HEK293 (cell line): Measurements from ENCODE around the gene C22orf39.

Source experiments
- CTCF ChIA-PET: fragments of 350-600 bp; formaldehyde crosslinking; extraction: SDS; loops from one replicate; lab custom pipeline; 2021; ENCODE audit warnings: antibody characterized with exemption; lab: Yijun Ruan, JAX
- POLR2A ChIA-PET: fragments of 300-600 bp; formaldehyde crosslinking; extraction: SDS; loops from one replicate; lab custom pipeline; 2020; ENCODE audit warnings: antibody characterized with exemption, inconsistent platforms; lab: Yijun Ruan, JAX
- H3K27ac ChIP-seq: fragments of 200-500 bp; sonication (Bioruptor generic); 2 replicates; pipeline ENCODE4 v1.5.1; 2014; ENCODE audit warnings: low read depth, low read length, control low read depth, inconsistent platforms; ENCODE audit errors: extremely low read depth
- H3K36me3 ChIP-seq, 2 experiments: fragments of 200-500 bp in 1 of 2; sonication (Bioruptor generic) in 1 of 2; 1 replicate in 1 of 2; 2 replicates in 1 of 2; pipeline ENCODE4 v1.5.1; 2014 to 2017; ENCODE audit warnings: inconsistent platforms in 2 of 2, low read length in 2 of 2; ENCODE audit not compliant: control insufficient read depth in 2 of 2, insufficient read depth in 1 of 2
- H3K4me1 ChIP-seq: fragments of 200-500 bp; sonication (Bioruptor generic); 2 replicates; pipeline ENCODE4 v1.5.1; 2014; ENCODE audit warnings: mild to moderate bottlenecking, low read length, inconsistent platforms; ENCODE audit not compliant: control insufficient read depth, insufficient read depth
- H3K4me3 ChIP-seq: 2 replicates; pipeline ENCODE4 v1.5.1; 2011; ENCODE audit warnings: low read depth, mild to moderate bottlenecking, control low read depth, low read length, moderate library complexity
- H3K9me3 ChIP-seq: fragments of 200-500 bp; sonication (Bioruptor generic); 2 replicates; pipeline ENCODE4 v1.5.1; 2014; ENCODE audit warnings: low read depth, low read length, inconsistent platforms; ENCODE audit not compliant: control insufficient read depth, insufficient read depth
- AEBP2 ChIP-seq: fragments of 450-650 bp; formaldehyde crosslinking; IDR thresholded peaks from 2 replicates; pipeline ENCODE4 v1.5.1; 2016; ENCODE audit warnings: missing biosample characterization, missing genetic modification characterization, borderline replicate concordance
- GLI2 ChIP-seq: fragments of 450-650 bp; formaldehyde crosslinking; IDR thresholded peaks from 2 replicates; pipeline ENCODE4; 2017; ENCODE audit warnings: missing biosample characterization, missing genetic modification characterization, low read depth, borderline replicate concordance
- GLIS1 ChIP-seq: fragments of 450-650 bp; formaldehyde crosslinking; IDR thresholded peaks from 2 replicates; pipeline ENCODE4 v1.5.1; 2016; ENCODE audit warnings: missing biosample characterization, missing genetic modification characterization
- KLF17 ChIP-seq: fragments of 450-650 bp; formaldehyde crosslinking; IDR thresholded peaks from 2 replicates; pipeline ENCODE4 v1.5.1; 2016; ENCODE audit warnings: missing biosample characterization, missing genetic modification characterization
- PBX3 ChIP-seq: sonication (generic); formaldehyde crosslinking; IDR thresholded peaks from 2 replicates; pipeline ENCODE4 v1.8.1; 2022; ENCODE audit warnings: mild to moderate bottlenecking, moderate library complexity, missing genetic modification reagents
- PRDM4 ChIP-seq: fragments of 450-650 bp; formaldehyde crosslinking; IDR thresholded peaks from 2 replicates; pipeline ENCODE4 v1.5.1; 2017; ENCODE audit warnings: missing biosample characterization, missing genetic modification characterization
- SCRT1 ChIP-seq: fragments of 450-650 bp; formaldehyde crosslinking; IDR thresholded peaks from 2 replicates; pipeline ENCODE4 v1.5.1; 2016; ENCODE audit warnings: missing biosample characterization, missing genetic modification characterization, borderline replicate concordance
- TCF7L2 ChIP-seq: IDR thresholded peaks from 2 replicates; pipeline ENCODE4 v1.6.1; 2011; ENCODE audit warnings: low read depth, mild to moderate bottlenecking, inconsistent platforms, low read length, moderate library complexity, borderline replicate concordance
- TRIM28 ChIP-seq: IDR thresholded peaks from 2 replicates; pipeline ENCODE4 v1.6.1; 2011; ENCODE audit warnings: low read length, control low read depth, borderline replicate concordance
- ZBTB7A ChIP-seq: fragments of 450-650 bp; formaldehyde crosslinking; IDR thresholded peaks from 2 replicates; pipeline ENCODE4 v1.5.1; 2016; ENCODE audit warnings: low read depth, missing biosample characterization, missing genetic modification characterization
- ZEB2 ChIP-seq: fragments of 450-650 bp; formaldehyde crosslinking; IDR thresholded peaks from 2 replicates; pipeline ENCODE4 v1.5.1; 2016; ENCODE audit warnings: missing biosample characterization, missing genetic modification characterization
- ZNF114 ChIP-seq: fragments of 450-650 bp; formaldehyde crosslinking; IDR thresholded peaks from 2 replicates; pipeline ENCODE4 v1.5.0; 2017; ENCODE audit warnings: missing biosample characterization, missing genetic modification characterization
- ZNF148 ChIP-seq: fragments of 450-650 bp; formaldehyde crosslinking; IDR thresholded peaks from 2 replicates; pipeline ENCODE4 v1.5.0; 2017; ENCODE audit warnings: missing biosample characterization, missing genetic modification characterization, borderline replicate concordance
- ZNF239 ChIP-seq: fragments of 450-650 bp; formaldehyde crosslinking; IDR thresholded peaks from 2 replicates; pipeline ENCODE4 v1.5.1; 2016; ENCODE audit warnings: missing biosample characterization, missing genetic modification characterization
- ZNF280D ChIP-seq: fragments of 450-650 bp; formaldehyde crosslinking; IDR thresholded peaks from 2 replicates; pipeline ENCODE4 v1.5.1; 2016; ENCODE audit warnings: missing biosample characterization, missing genetic modification characterization
- ZNF514 ChIP-seq: fragments of 450-650 bp; formaldehyde crosslinking; IDR thresholded peaks from 2 replicates; pipeline ENCODE4 v1.5.1; 2016; ENCODE audit warnings: missing biosample characterization, missing genetic modification characterization
- ZNF529 ChIP-seq: fragments of 450-650 bp; formaldehyde crosslinking; IDR thresholded peaks from 2 replicates; pipeline ENCODE4 v1.5.1; 2017; ENCODE audit warnings: missing genetic modification characterization, missing biosample characterization; ENCODE audit not compliant: insufficient replicate concordance
- ZNF621 ChIP-seq: fragments of 450-650 bp; formaldehyde crosslinking; IDR thresholded peaks from 2 replicates; pipeline ENCODE4 v1.5.1; 2017; ENCODE audit warnings: missing biosample characterization, missing genetic modification characterization
- ZNF658 ChIP-seq: fragments of 450-650 bp; formaldehyde crosslinking; IDR thresholded peaks from 2 replicates; pipeline ENCODE4; 2016; ENCODE audit warnings: missing biosample characterization, missing genetic modification characterization
- ZNF777 ChIP-seq: fragments of 450-650 bp; formaldehyde crosslinking; IDR thresholded peaks from 2 replicates; pipeline ENCODE4 v1.5.1; 2017; ENCODE audit warnings: missing biosample characterization, missing genetic modification characterization, borderline replicate concordance
- ZSCAN4 ChIP-seq: fragments of 450-650 bp; formaldehyde crosslinking; IDR thresholded peaks from 2 replicates; pipeline ENCODE4 v1.5.1; 2017; ENCODE audit warnings: missing biosample characterization, missing genetic modification characterization

Gene C22orf39

GRCh38 chr22:19480789-19481188 lies 33.3 kb upstream of the C22orf39 start:
- Histone ChIP-seq H3K4me3 (peak overlapping the region; percentile 92), H3K4me1 (no peaks in the 10 kb centered on the region), H3K27ac (no peak overlapping the region), H3K9me3 (no peaks in the 10 kb centered on the region), H3K36me3 (peaks cover 18 to 49% of the 10 kb centered on the region in 2 experiments)
- ChIA-PET CTCF (interaction anchor here (0.6 to 4.6 kb wide), 3 partner anchors 30 to 163 kb away, joined by 3 to 31 read pairs (median 3); no protein-coding TSS in a partner anchor), POLR2A (interaction anchor here (1.6 to 3.4 kb wide), 4 partner anchors 33 to 363 kb away, joined by 4 to 20 read pairs (median 8); partner anchors contain the start of genes C22orf39, CLTCL1 and SLC25A1)
- TF ChIP-seq GLI2 (tag by site-specific recombination) (no peak), KLF17 (tag by site-specific recombination) (no peak), ZNF777 (tag by site-specific recombination) (no peak), AEBP2 (tag by site-specific recombination) (no peak), PRDM4 (no peak), ZNF658 (tag by site-specific recombination) (no peak), ZBTB7A (no peak), ZNF621 (no peak), ZSCAN4 (tag by site-specific recombination) (no peak), SCRT1 (tag by site-specific recombination) (no peak), ZNF239 (tag by site-specific recombination) (no peak), ZNF514 (no peak), ZEB2 (tag by site-specific recombination) (no peak), TRIM28 (no peak), PBX3 (CRISPR knock-in tag) (no peak), ZNF529 (no peak)

GRCh38 chr22:19480173-19480568 lies 32.7 kb upstream of the C22orf39 start:
- Histone ChIP-seq H3K4me1 (no peaks in the 10 kb centered on the region), H3K9me3 (no peaks in the 10 kb centered on the region), H3K27ac (peak overlapping the region; percentile 86; the same call in 1 of the 2 replicates), H3K4me3 (peak overlapping the region; percentile 92), H3K36me3 (peaks cover 15 to 49% of the 10 kb centered on the region in 2 experiments)
- ChIA-PET CTCF (interaction anchor here (0.6 to 4.6 kb wide), 4 partner anchors 17 to 164 kb away, joined by 3 to 31 read pairs (median 3); no protein-coding TSS in a partner anchor), POLR2A (interaction anchor here (0.9 to 3.4 kb wide), 24 partner anchors 8 to 362 kb away, joined by 3 to 20 read pairs (median 4); partner anchors contain the start of genes C22orf39, CLTCL1, ESS2 and HIRA)
- TF ChIP-seq ZNF114, result no peak
- no peak for TF ChIP-seq ZNF280D (tag by site-specific recombination)
- TF ChIP-seq TCF7L2, result no peak
- peak; percentile 68; the same call in 1 of the 2 replicates for TF ChIP-seq ZBTB7A
- 0 out of 2 replicates have a peak, but pooled peaks have one; percentile 20 for TF ChIP-seq GLIS1 (tag by site-specific recombination)
- no peak for TF ChIP-seq ZNF148 (tag by site-specific recombination)
